GM23338 (cell line): ENCODE results near the gene GORAB. TPM values are rescaled to one million over a fixed set of nuclear protein-coding genes. Genes with fewer than 3 reads are reported as not detected.

Experiments used
- ATAC-seq: fragments of 200-7000 bp; cut with Tn5 transposase; 3 replicates; pipeline ENCODE4 v1.9.1; 2020
- DNase-seq: peaks from one replicate; pipeline ENCODE4 v3.0.0-alpha.2; 2015; ENCODE audit warnings: low spot score
- H2AFZ ChIP-seq: fragments of 200-600 bp; sonication (generic); 2 replicates; pipeline ENCODE4 v1.8.0; 2016; ENCODE audit warnings: antibody characterized with exemption, mild to moderate bottlenecking, moderate library complexity
- H3F3A ChIP-seq: fragments of 200-600 bp; sonication (generic); replicated peaks from 2 replicates; pipeline ENCODE4 v1.8.0; 2017; ENCODE audit warnings: antibody characterized with exemption, mixed run types, low read depth
- H3K27ac ChIP-seq: fragments of 200-600 bp; sonication (generic); 2 replicates; pipeline ENCODE4 v1.6.1; 2016; ENCODE audit warnings: low read depth
- H3K27me3 ChIP-seq: fragments of 200-600 bp; sonication (generic); 2 replicates; pipeline ENCODE4 v1.8.0; 2016; ENCODE audit warnings: mild to moderate bottlenecking, mixed run types, moderate library complexity; ENCODE audit not compliant: insufficient read depth
- H3K36me3 ChIP-seq: fragments of 200-600 bp; sonication (generic); 2 replicates; pipeline ENCODE4 v1.8.0; 2016; ENCODE audit warnings: mild to moderate bottlenecking; ENCODE audit not compliant: insufficient read depth
- H3K4me1 ChIP-seq: fragments of 200-600 bp; sonication (generic); 2 replicates; pipeline ENCODE4 v1.8.0; 2016; ENCODE audit warnings: mild to moderate bottlenecking, moderate library complexity; ENCODE audit not compliant: insufficient read depth
- H3K4me2 ChIP-seq: fragments of 200-600 bp; sonication (generic); 2 replicates; pipeline ENCODE4 v1.7.1; 2017; ENCODE audit warnings: mixed run types
- H3K4me3 ChIP-seq: fragments of 200-600 bp; sonication (generic); 2 replicates; pipeline ENCODE4 v1.6.1; 2016; ENCODE audit warnings: mixed run types
- H3K79me2 ChIP-seq: fragments of 200-600 bp; sonication (generic); replicated peaks from 2 replicates; pipeline ENCODE4 v1.8.0; 2017; ENCODE audit warnings: mild to moderate bottlenecking; ENCODE audit not compliant: insufficient read depth
- H3K9me2 ChIP-seq: fragments of 200-600 bp; sonication (generic); 2 replicates; pipeline ENCODE4 v1.8.0; 2017; ENCODE audit not compliant: insufficient read depth
- H4K20me1 ChIP-seq: fragments of 200-600 bp; sonication (generic); replicated peaks from 2 replicates; pipeline ENCODE4 v1.8.0; 2017; ENCODE audit warnings: mild to moderate bottlenecking; ENCODE audit not compliant: insufficient read depth
- H3K27ac Mint-ChIP-seq: 2 replicates; pipeline ENCODE4 v1.8.0; 2020; ENCODE audit warnings: inconsistent platforms, mild to moderate bottlenecking, moderate library complexity, mixed read lengths
- H3K27me3 Mint-ChIP-seq: 3 replicates; pipeline ENCODE4 v1.8.0; 2022; ENCODE audit warnings: low read depth, mild to moderate bottlenecking, moderate library complexity, mixed read lengths, inconsistent platforms; ENCODE audit not compliant: insufficient read depth, poor library complexity
- H3K36me3 Mint-ChIP-seq: 3 replicates; pipeline ENCODE4 v1.8.0; 2021; ENCODE audit warnings: low read depth, mild to moderate bottlenecking, inconsistent platforms, moderate library complexity, mixed read lengths
- H3K4me1 Mint-ChIP-seq: 3 replicates; pipeline ENCODE4 v1.8.0; 2020; ENCODE audit warnings: mild to moderate bottlenecking, inconsistent platforms, mixed read lengths
- H3K4me3 Mint-ChIP-seq: 3 replicates; pipeline ENCODE4 v1.8.0; 2021; ENCODE audit warnings: moderate library complexity, mild to moderate bottlenecking, inconsistent platforms, mixed read lengths
- H3K9me3 Mint-ChIP-seq: 3 replicates; pipeline ENCODE4 v1.8.0; 2020; ENCODE audit warnings: moderate library complexity, mild to moderate bottlenecking, inconsistent platforms, mixed read lengths
- CTCF ChIP-seq, 2 experiments: fragments of 200-600 bp in 1 of 2; sonication (generic) in 1 of 2; conservative IDR thresholded peaks; 2 replicates each; pipeline versions ENCODE4 v1.5.1 to v1.6.1; 2016 to 2017; ENCODE audit warnings: antibody characterized with exemption in 2 of 2, low read depth in 2 of 2, mild to moderate bottlenecking in 2 of 2, moderate library complexity in 1 of 2
- NANOG ChIP-seq: IDR thresholded peaks from 2 replicates; pipeline ENCODE4 v1.6.1; 2016; ENCODE audit warnings: antibody characterized with exemption, borderline replicate concordance
- POLR2AphosphoS5 ChIP-seq: IDR thresholded peaks from 2 replicates; pipeline ENCODE4 v1.6.1; 2016; ENCODE audit warnings: antibody characterized with exemption, low read depth
- STAT1 ChIP-seq: IDR thresholded peaks from one replicate; pipeline ENCODE4 v1.6.1; 2016; ENCODE audit warnings: antibody characterized with exemption; ENCODE audit not compliant: unreplicated experiment
- ZNF114 ChIP-seq: fragments of 250-450 bp; sonication (Bioruptor Pico); IDR thresholded peaks from 2 replicates; pipeline ENCODE4 v1.5.0; 2020; ENCODE audit warnings: mild to moderate bottlenecking, moderate library complexity
- ZNF331 ChIP-seq: fragments of 250-450 bp; sonication (Bioruptor Pico); IDR thresholded peaks from 2 replicates; pipeline ENCODE4 v1.5.0; 2020; ENCODE audit warnings: low read depth, mild to moderate bottlenecking, moderate library complexity
- polyA plus RNA-seq: library from polyadenylated mRNA; unstranded; fragments of >200 nt; fragmentation: Nextera tagmentation; extraction: Ambion mirVana; gene quantifications from 2 replicates; pipeline ENCODE4 v1.2.1, GENCODE V29; 2016
- total RNA-seq: library from RNA; depleted of rRNA; stranded (reverse); fragments of >200 nt; shearing (Covaris generic); gene quantifications from 2 replicates; pipeline ENCODE4 v1.2.3, GENCODE V29; 2014; rRNA removed
- TF ChIP-seq, protein P1 (sequence below): IDR thresholded peaks from 2 replicates; pipeline ENCODE4 v1.6.1; 2016; ENCODE audit warnings: antibody characterized with exemption

Gene GORAB
- total and polyA plus RNA-seq, 2 experiments from 2014 or later: 10.4 to 21.1 TPM

DNA sequence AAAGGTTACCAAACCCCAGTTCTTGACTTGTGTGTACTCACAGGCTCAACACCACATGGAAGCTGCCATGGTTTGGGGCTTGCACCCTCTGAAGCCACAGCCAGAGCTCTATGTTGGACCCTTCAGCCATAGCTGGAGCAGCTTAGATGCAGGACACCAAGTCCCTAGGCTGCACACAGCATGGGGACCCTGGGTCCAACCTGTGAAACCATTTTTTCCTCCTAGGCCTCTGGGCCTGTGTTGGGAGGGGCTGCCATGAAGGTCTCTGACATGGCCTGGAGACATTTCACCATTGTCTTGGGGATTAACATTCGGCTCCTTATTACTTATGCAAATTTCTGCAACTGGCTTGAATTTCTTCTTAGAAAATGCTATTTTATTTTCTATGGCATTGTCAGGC, 69.9 kb downstream of the GORAB start:
- H4K20me1 ChIP-seq: no peaks in the 10 kb centered on the region
- no peak overlapping the region for H2AFZ ChIP-seq
- no peaks in the 10 kb centered on the region for H3K79me2 ChIP-seq
- no peaks in the 10 kb centered on the region; the same call in 1 of the 2 replicates for H3K36me3 ChIP-seq
- H3K27ac ChIP-seq: no peak overlapping the region
- Mint-ChIP-seq H3K36me3 (peaks cover 24% of the 10 kb centered on the region), H3K27me3 (no peaks in the 10 kb centered on the region), H3K27ac (no peak overlapping the region), H3K4me1 (no peaks in the 10 kb centered on the region), H3K4me3 (no peak overlapping the region), H3K9me3 (peaks cover 31% of the 10 kb centered on the region)
- no peak overlapping the region for H3K4me2 ChIP-seq
- no peak for ATAC-seq
- H3K27me3 ChIP-seq: no peaks in the 10 kb centered on the region
- no peak overlapping the region for H3K4me3 ChIP-seq
- H3F3A ChIP-seq: no peaks in the 10 kb centered on the region
- TF ChIP-seq, protein P1, sequence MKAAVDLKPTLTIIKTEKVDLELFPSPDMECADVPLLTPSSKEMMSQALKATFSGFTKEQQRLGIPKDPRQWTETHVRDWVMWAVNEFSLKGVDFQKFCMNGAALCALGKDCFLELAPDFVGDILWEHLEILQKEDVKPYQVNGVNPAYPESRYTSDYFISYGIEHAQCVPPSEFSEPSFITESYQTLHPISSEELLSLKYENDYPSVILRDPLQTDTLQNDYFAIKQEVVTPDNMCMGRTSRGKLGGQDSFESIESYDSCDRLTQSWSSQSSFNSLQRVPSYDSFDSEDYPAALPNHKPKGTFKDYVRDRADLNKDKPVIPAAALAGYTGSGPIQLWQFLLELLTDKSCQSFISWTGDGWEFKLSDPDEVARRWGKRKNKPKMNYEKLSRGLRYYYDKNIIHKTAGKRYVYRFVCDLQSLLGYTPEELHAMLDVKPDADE: no peak
- TF ChIP-seq ZNF331 (CRISPR knock-in tag) (no peak), STAT1 (no peak), ZNF114 (CRISPR knock-in tag) (no peak), NANOG (no peak), CTCF (conservative IDR thresholded peaks at IDR 0.05; ENCODE audit: low read depth in 2 of 2) (no peak), POLR2AphosphoS5 (no peak)
- no peaks in the 10 kb centered on the region for H3K4me1 ChIP-seq
- H3K9me2 ChIP-seq: no peaks in the 10 kb centered on the region
- no peak for DNase-seq

Other genes starting within 250 kb of the GORAB start
- not detected in 2 replicates for gene PRRX1, start 132.0 kb downstream of the GORAB start, total RNA-seq
- gene PRRX1, start 132.0 kb downstream of the GORAB start, polyA plus RNA-seq: 0.58 TPM in 1 of 2 replicates, not detected in the other